DMS53 treated with DMSO at 0.1 percent for 48 hours (cell line): ENCODE results near the gene CLCNKB.
"Not testable (repeated sequence)": the region's sequence is repeated elsewhere in the genome, so short reads cannot be mapped to it uniquely, and the experiment has no call there.

ENCODE experiments used
- DNase-seq: peaks from one replicate; lab custom pipeline; 2025; ENCODE audit not compliant: unreplicated experiment; lab: John Stamatoyannopoulos, UW

The CLCNKB gene

DNA sequence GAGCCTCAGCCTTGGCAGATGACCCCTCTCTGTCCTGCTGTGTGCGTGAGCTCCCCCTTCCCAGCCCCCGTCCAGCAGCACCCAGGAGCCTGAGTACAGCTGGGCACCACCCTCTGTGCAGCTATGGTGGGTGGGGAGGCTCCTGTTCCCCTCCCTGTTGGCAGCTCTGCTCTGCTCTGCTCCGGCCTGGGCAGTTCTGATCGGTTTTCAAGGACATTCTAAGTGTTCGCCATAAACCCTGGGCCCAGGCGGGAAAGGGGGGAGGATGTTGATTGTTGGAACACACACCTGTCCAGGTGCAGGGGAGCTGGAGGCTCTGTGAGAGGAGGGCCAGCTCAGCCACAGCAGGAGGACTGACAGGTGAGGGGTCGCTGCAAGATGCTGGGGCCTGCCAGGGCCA lies at the start of gene CLCNKB:
Gene CLCNKB, plus strand, starts transcription at position 262 of the 400 bp plus-strand sequence. CDS start 711 bp downstream, outside the sequence.
- DNase-seq = no peak

DNA sequence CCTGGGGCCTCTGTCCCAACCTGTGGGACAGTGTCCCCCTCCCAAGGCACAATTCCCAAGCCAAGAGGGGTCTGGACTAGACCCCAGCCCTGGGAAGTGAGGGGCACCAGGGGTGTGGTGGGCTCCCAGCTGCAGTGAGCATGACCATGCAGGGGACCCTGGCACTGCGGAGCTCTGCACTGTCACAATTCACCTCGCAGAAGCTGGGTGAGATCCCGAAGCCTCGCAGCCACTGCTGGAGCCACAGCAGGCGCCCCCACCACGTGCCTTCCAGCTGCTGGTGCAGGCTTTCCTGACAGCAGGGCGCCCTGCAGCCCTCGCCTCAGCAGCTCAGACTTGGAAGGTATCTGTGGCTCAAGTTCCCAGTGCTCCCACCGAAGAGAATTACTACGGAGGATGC lies 49.5 kb upstream of the CLCNKB start:
- no peak for DNase-seq

DNA sequence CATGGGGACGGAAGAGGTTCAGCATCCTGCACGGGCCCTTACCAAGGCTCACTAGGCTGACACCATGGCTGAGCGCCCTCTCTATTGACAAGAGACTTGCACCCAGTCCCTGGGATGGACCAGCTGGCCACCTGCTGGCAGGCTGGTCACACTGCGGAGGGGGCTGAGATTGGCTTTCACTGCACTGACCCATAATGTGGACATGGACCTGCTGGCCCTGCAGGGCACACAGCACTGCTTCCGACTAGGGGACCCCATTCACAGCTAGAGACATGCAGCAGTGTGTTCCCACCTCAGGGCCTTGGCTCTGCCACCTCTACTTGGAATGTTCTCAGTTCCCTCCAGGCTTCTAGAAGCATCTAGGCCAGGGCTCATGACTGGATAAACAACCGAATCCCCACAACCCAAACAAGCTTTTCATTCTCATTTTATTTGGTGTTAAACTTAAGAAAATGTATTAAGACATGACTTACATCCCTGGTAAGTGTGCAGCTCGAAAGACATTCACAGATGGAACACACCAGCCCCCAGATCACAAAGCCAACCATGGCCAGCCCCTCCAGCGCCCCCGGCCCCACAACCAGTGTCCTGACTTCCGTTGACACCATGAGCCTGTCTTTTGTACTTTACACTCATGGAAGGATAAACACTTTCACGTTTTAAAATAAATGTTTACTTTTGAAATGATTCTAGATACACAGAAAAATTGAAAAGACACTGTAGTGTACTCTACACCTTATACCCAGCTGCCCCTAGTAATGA lies 48.8 kb upstream of the CLCNKB start:
- peak; percentile 67 for DNase-seq

DNA sequence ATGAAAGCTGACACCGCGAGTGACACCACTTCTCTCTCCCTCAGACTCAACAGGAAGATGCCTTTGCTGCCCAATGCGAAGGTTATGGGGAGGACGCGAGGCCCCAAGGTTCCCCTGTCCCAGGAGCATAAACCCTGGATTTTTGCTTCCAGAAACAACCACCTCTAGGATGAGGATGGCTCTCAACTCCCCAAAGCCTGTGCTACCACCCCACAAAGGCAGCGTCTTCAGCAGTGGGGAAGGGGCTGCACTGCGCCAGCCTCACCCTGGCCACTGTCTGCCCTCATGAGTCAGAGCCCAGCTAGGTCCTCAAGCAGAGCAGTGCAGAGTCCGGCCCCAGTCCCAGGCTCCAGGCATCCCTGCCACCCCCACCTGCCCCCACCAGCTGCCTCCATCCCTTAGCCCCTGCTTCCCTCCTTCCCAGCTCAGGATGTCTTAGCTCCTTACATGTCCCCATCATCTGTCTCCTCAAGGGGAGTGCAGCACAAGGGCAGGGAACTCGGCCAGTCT lies 46.5 kb upstream of the CLCNKB start:
- no peak for DNase-seq

DNA sequence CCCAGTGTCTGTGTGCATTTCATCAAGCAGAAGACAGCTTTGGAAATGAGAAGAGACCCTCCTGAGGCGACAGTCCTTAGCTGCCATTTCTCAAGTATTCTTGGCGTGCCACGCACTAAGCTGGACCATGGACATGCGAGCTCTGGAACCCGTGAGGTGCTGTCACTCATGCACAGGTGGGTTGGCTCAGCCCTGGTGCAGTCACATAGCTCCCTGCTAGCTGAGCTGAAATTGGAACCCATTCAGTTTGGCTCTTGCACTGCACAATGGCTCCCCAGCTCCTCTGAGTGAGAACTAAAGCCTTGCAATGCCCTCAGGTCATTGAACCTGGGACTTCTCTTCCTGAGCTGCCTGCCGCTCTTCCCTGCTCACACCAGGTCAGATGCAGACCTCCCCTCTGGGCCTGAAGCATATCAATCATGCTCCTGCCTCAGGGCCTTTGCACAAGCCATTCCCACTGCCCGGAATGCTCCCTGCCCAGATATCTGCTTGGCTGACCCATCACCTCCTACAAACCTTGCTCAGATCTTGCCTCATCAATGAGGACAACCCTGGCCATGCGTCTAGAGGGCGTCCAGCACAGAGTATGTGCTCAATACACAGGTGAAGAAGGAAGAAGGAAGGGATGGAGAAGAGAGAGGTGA lies 45.8 kb upstream of the CLCNKB start:
- no peak for DNase-seq

DNA sequence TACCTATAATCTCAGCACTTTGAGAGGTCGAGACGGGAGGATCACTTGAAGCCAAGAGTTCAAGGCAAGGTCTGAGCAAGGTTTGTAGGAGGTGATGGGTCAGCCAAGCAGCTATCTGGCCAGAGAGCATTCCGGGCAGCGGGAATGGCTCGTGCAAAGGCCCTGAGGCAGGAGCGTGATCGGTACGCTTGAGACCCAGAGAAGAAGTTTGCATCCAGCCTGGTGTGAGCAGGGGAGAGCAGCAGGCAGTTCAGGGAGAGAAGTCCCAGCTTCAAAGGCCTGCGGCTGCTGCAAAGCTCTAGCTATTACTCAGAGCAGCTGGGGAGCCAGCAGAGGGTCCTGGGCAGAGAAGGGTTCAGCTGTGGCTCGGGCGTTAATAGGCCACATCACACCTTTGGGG lies 44.7 kb upstream of the CLCNKB start:
- no peak for DNase-seq

DNA sequence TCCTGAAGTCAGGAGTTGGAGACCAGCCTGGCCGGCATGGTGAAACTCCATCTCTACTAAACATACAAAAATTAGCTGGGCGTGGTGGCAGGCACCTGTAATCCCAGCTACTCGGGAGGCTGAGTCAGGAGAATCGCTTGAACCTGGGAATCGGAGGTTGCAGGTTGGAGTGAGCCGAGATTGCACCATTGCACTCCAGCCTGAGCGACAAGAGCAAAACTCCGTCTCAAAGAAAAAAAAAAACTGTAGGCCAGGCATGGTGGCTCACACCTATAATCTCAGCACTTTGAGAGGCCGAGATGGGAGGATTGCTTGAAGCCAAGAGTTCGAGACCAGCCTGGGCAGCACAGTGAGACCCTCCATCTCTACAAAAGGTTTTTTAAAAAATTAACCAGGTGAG lies 42.3 kb upstream of the CLCNKB start:
- DNase-seq = not testable (repeated sequence)

DNA sequence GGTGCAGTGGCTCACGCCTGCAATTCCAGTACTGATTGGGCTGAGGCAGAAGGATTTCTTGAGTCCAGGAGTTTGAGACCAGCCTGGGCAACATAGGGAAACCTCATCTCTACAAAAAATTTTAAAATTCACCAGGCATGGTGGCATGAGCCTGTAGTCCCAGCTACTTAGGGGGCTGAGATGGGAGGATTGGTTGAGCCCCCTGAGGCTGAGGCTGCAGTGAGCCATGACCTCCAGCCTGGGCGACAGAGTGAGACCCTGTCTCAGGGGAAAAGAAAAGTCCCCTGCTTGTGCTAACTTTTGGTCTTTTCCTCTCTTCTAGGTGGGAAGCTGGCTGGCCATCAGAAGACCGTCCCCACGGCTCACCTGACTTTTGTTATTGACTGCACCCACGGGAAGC lies 38.0 kb upstream of the CLCNKB start:
- DNase-seq = no peak

DNA sequence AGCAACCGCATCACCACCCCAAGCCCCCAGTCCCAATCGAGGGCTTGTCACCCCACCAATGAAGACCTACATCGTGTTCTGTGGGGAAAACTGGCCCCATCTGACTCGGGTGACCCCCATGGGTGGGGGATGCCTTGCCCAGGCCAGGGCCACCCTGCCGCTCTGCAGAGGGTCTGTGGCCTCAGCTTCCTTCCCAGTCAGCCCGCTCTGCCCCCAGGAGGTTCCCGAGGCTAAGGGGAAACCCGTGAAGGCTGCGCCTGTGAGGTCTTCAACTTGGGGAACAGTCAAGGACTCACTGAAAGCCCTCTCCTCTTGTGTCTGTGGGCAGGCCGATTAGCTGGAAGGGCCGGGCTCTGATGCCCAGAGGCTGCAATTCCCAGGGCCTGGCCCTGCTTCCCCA lies 37.6 kb upstream of the CLCNKB start:
- DNase-seq = no peak

DNA sequence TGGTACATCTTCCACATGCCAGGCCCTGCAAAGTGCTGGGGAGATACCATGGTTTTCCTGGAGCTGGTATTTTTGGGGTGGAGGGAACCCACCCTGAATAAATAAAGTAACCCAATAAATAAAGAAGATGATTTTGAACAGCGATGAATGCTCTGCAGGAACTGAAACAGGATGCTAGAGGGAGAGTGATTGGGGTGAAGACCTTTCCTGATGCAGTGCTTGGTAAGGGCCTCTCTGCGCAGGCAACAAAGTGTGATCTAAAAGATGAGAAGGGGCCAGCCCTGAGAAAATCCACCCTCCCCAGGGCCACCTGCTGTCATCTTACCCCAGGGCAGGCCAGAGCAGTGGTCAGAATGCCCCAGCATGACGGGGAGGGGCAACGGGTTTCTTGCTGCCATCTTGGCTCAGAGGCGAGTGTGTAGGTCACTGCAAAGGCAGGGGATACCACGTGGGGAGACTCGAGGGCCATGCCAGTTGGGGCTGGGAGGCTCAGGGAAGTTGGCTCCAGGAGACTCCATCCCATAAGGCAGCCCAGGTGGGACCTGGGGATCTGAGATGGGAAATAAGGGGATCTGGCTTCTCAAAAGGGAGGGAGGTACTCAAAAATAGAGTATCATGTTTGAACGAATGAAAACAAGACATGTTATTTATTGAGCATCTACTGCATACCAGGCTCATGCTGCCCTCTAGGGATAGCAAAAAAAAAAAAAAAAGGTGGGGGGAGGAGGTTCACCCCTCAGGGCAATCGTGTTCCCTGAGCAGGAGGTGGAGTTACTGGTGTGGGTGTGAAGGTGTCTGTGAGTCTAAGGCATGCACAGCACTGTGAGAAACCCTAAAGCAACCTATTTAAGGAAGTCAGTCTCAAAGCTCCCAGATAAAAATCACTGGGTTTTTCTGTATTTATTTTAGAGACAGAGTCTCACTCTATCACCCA lies 36.8 kb upstream of the CLCNKB start:
- DNase-seq = no peak

DNA sequence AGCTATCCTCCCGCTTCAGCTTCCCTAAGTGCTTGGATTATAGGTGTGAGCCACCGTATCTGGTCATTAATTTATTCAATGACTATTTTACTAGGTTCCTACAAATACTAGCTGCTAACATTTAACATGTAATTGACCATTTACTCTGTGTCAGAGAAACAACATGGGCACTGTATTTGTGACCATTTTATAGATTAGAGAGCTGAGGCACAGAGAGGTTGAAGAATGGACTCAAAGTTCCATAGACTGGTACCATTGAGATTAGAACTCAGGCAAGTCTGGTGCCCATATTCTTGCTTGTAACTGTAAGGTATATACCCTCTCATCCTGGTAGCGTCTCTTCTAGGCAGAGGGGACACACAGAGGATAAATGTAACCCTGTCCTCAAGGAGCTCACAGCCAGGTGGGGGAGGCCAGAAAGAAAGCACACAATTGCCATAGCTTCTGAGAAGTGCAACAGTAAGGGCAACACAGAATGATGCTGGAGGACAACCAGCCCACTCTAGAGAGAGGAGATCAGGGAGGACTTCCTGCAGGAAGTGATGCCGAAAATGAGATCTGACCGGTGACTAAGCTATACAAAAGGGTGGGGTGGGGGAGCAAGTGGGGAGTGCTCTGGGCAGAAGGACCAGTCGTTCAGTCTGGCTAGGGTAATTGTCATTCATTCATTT lies 35.8 kb upstream of the CLCNKB start:
- DNase-seq = no peak

DNA sequence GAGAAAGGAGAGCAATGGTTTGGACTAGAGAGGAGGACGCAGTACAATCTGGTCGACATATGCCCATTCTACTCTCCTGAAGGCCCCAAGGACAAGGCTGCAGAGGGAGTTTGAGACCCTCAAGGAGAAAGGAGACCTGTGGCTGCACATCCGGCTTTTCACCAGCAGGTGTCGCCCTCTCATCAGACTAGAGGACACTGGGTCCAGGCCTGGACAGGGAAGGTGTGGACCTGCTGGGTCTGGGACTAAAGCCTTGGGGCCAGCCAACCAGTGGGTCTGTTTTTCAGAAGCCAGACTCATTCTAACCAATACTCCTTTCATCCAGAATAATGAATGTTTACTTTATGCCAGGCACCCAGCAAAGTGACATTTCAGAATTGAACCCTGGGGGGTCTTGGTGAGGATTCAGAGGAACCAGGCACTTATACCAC lies 34.5 kb upstream of the CLCNKB start:
- DNase-seq = peak; percentile 72

DNA sequence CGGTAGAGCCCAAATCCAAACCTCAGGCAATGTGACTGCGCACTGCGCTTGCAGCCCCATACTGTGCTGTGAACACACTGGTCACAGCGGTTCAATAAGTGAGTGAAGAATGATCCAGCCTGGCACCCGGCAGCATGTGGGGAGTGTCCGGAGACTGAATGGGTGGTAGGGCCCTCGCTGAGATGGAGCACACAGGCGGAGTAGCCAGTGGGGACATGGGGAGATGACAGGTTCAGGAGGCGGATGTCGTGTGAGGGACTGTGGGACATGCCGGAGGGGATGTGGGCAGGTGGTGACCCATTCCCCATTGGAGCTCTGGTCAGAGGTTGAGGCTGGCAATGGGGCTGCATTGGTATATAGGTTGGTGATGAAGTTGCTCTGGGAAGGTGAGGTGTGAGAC lies 33.9 kb upstream of the CLCNKB start:
- DNase-seq = no peak

DNA sequence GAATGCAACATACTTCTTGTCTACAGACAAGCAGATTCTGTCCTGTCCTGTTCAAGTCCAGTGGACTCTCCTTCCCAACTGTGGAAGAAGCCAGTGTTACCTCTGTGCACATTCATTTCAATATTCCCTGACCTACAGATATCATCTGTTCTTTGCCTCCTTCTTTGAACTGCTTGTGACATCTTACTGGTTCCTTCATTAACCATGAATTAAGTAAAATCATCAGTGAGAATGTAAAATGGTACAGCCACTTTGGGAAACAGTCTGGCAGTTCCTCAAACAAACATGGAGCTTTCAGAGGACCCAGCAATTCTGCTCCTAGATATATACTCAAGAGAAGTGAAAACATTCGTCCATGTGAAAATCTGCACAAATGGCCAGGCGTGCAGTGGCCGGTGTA lies 32.7 kb upstream of the CLCNKB start:
- no peak for DNase-seq

DNA sequence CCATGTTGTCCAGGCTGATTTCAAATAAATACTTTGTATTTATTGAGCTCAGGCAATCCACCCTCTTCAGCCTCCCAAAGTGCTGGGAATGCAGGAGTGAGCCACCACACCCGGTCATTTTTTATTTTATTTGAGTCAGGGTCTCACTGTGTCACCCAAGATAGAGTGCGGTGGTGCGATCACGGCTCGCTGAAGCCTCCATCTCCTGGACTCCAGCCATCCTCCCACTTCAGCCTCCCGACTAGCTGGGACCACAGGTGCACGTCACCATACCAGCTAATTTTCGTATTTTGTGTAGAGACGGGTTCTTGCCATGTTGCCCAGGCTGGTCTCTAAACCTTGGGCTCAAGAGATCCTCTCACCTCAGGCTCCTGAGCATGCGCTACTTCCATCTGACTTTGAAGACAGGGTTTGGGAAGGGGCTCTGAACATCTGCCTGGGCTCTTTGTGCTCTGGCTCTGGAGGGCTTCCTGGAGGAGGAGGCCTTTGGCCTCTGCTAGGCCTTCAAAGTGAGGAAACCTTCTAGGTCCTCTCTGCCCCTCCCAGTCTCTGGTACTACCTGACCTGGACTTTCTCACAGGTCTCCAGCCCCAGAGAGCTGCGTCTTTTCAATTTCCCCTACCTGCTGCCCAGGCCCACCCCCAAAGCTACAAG lies 31.5 kb upstream of the CLCNKB start:
- no peak for DNase-seq

DNA sequence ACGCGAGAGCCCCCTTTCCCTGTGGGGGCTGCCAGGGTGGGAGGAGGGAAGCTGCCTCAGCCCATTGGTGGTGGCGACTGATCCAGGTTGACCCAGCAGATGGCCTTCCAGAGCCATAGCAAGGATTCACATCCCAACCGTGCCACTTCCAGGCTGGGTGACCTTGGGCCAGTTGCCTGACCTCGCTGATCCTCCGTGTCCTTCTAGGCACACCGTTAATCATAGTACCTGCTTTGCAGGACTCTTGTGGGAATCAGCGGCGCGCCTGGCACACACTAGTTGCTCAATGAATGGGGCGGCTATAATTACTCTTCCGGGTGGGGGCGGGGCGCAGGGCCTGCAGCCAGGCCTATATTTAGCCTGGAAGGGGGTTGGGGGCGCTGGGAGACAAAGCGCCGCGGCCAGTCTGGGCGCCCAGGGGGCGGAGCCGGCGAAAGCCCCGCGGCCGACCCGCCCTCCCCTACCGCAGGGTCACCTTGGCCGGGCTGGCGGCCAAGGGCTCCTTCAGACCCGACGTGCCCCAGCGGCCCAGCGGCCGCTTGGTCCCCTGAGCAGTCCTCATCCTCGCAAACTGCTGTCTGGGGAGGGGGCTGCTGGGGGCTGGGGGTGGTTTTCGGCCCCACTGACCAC lies 30.9 kb upstream of the CLCNKB start:
- no peak for DNase-seq

DNA sequence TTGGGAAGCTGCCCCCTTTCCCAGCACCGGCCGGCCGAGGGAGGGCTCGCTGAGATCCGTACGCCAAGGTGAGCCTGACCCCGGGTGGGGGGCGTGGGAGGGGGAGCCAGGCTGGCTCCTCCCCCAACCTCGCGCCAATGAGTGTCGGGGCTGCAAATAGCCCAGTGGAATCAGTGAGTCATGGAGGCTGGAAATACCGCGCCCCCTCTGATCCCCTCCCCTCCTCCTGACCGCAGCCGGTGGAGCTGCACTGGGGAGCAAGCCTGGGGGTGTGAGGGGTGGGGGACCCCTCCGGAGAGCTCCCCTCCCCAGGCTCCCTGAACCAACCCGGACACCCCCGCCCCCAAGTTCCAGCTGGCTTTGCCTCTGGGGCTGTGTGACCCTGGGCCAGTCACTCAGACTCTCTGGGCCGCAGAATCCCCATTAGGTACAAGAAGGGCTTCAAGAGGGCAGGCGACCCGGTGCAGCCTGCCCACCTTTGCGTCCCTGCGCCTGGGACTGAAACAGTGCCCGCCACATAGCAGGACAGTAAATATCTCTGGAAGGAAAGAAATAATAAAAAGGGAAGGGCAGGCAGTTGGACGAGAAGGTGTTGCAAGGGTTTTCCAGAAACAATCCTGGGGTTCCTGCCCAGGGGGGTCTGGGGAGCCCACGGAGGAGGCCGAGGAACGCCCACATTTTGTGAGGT lies 30.2 kb upstream of the CLCNKB start:
- no peak for DNase-seq

DNA sequence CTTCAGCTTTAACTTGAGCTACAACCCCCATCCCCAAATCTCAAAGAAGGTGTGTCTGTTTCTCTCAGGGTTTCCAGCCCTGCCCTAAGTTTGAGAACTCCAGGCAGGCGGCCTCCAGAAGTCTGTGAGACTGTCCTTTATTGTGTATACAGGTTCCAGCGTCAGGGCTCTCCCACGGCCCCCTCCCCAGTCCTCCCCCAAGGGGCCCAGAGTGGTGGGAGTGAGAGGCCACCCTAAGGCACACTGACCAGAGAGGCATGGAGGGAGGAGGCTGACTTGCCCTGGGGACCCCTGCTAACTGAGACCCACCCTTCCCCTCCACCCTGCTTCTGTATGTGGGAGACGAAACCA lies 29.7 kb upstream of the CLCNKB start:
- no peak for DNase-seq
